Activated B cell treated with CpG ODN at 0.5 μM for 24 hours (primary cell): ENCODE data around the gene GRM8. TPM values are rescaled to one million over a fixed set of nuclear protein-coding genes. Genes with fewer than 3 reads are reported as not detected.

Experiments used
- ATAC-seq: fragments of 200-7000 bp; cut with Tn5 transposase; one replicate; pipeline ENCODE4 v1.10.0; 2021; ENCODE audit warnings: low read depth, mild to moderate bottlenecking, moderate library complexity
- CTCF ChIA-PET: fragments of 350-600 bp; sonication (Branson Sonifier 250); formaldehyde crosslinking; loops from one replicate; lab custom pipeline; 2021; ENCODE audit warnings: antibody characterized with exemption; lab: Charles Lee
- POLR2A ChIA-PET: fragments of 350-600 bp; sonication (Branson Sonifier 250); formaldehyde crosslinking; loops from one replicate; lab custom pipeline; 2021; ENCODE audit warnings: antibody characterized with exemption; lab: Charles Lee
- DNase-seq: peaks from one replicate; pipeline ENCODE4 v3.0.0; 2022
- H3K27ac Mint-ChIP-seq: one replicate; pipeline ENCODE4 v1.8.0; 2020; ENCODE audit warnings: mixed read lengths
- H3K27me3 Mint-ChIP-seq: one replicate; pipeline ENCODE4 v1.8.0; 2021; ENCODE audit warnings: mixed read lengths
- H3K36me3 Mint-ChIP-seq: one replicate; pipeline ENCODE4 v1.8.0; 2021; ENCODE audit warnings: low read depth, mixed read lengths
- H3K4me1 Mint-ChIP-seq: one replicate; pipeline ENCODE4 v1.8.0; 2021; ENCODE audit warnings: mixed read lengths
- H3K4me3 Mint-ChIP-seq: one replicate; pipeline ENCODE4 v1.8.0; 2020; ENCODE audit warnings: mild to moderate bottlenecking, mixed read lengths
- H3K9me3 Mint-ChIP-seq: one replicate; pipeline ENCODE4 v1.8.0; 2020; ENCODE audit warnings: mixed read lengths
- intact Hi-C: fragments of 100-400 bp; cut with micrococcal nuclease; formaldehyde crosslinking; loops from one replicate; pipeline ENCODE4 v1.15.1; 2024
- total RNA-seq: library from RNA; stranded (reverse); gene quantifications from 2 replicates; pipeline ENCODE4 v1.2.3, GENCODE V29; 2022
- TF ChIP-seq, protein P1 (sequence below): fragments of 200-600 bp; IDR thresholded peaks from one replicate; pipeline ENCODE4 v1.8.0; 2022; ENCODE audit warnings: antibody characterized with exemption, mild to moderate bottlenecking

GRM8 gene
- total RNA-seq, 1 donor from 2014 or later, result not detected

DNA sequence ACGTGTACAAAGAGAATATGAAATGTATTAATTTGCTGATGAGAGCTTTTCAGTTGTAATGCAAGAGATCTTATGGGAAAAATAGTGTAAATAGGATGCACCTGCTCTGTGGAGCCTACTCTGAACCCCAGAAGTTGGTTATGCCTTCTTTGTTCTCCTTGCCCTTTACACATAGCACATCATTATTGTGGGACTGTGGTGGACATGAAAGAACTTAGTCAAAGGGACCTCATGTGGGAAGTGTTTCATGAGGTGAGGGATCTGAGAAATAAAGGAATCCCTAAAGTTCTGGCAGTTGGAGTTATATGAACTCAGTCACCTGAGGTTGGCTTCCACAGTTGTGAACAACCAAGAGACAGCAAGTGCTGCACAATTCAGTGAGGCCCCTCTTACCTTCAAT, 66.1 kb downstream of the GRM8 start:
- ATAC-seq (no peak), DNase-seq (no peak)
- Mint-ChIP-seq H3K9me3 (peaks cover 2% of the 10 kb centered on the region), H3K4me3 (no peak overlapping the region), H3K36me3 (no peaks in the 10 kb centered on the region), H3K4me1 (no peaks in the 10 kb centered on the region), H3K27ac (no peak overlapping the region), H3K27me3 (no peaks in the 10 kb centered on the region)
- POLR2A ChIA-PET, result no interaction called here
- TF ChIP-seq, protein P1, sequence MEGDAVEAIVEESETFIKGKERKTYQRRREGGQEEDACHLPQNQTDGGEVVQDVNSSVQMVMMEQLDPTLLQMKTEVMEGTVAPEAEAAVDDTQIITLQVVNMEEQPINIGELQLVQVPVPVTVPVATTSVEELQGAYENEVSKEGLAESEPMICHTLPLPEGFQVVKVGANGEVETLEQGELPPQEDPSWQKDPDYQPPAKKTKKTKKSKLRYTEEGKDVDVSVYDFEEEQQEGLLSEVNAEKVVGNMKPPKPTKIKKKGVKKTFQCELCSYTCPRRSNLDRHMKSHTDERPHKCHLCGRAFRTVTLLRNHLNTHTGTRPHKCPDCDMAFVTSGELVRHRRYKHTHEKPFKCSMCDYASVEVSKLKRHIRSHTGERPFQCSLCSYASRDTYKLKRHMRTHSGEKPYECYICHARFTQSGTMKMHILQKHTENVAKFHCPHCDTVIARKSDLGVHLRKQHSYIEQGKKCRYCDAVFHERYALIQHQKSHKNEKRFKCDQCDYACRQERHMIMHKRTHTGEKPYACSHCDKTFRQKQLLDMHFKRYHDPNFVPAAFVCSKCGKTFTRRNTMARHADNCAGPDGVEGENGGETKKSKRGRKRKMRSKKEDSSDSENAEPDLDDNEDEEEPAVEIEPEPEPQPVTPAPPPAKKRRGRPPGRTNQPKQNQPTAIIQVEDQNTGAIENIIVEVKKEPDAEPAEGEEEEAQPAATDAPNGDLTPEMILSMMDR, result no peak
- CTCF ChIA-PET, result no interaction called here
- intact Hi-C loops, result no loop called here

DNA sequence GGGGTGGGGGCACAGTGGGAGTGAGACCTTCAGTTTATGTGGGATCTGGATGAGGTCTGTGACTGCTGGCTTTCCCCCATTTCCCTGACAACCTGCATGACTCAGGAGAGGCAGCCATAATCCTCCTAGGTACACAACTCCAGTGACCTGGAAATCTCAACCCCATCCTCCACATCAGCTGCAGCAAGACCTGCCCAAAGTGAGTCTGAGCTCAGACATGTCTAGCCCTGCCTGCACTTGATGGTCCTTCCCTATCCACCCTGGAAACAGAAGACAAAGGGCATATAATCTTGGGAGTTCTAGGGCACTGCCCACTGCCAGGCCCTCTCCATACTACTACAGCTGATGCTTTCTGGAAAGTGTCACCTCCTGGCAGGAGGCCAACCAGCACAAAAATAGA, 75.6 kb downstream of the GRM8 start:
- ATAC-seq, result no peak
- TF ChIP-seq, protein P1, result no peak
- intact Hi-C loops, result no loop called here
- no peaks in the 10 kb centered on the region for H3K36me3 Mint-ChIP-seq
- H3K4me3 Mint-ChIP-seq, result no peak overlapping the region
- no peaks in the 10 kb centered on the region for H3K27me3 Mint-ChIP-seq
- CTCF ChIA-PET, result no interaction called here
- no peaks in the 10 kb centered on the region for H3K4me1 Mint-ChIP-seq
- no peak for DNase-seq
- POLR2A ChIA-PET, result no interaction called here
- H3K9me3 Mint-ChIP-seq, result peaks cover 15% of the 10 kb centered on the region
- no peak overlapping the region for H3K27ac Mint-ChIP-seq

DNA sequence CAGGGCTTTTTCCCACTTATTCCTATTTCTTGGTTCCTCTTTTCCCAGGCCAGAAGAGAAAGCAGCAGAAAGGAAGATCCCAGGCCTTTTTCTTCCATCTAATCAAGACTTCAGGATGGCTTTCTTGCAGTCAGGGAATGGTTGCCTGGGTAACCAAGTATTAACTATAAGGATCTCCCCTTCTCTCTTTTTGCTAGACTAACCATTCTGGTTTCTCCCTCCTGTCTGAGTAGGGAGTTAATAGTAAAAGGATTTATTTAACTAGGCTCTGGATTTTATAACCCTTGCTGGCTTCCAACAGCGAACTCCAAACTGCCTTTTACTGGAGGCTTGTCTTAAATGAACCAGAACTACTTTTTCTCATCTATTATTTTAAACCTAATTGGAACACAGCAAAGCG, 90.4 kb downstream of the GRM8 start:
- H3K4me3 Mint-ChIP-seq, result no peak overlapping the region
- H3K27ac Mint-ChIP-seq, result no peak overlapping the region
- ATAC-seq (no peak), DNase-seq (no peak)
- peaks cover 16% of the 10 kb centered on the region for H3K27me3 Mint-ChIP-seq
- intact Hi-C loops, result no loop called here
- CTCF ChIA-PET, result no interaction called here
- TF ChIP-seq, protein P1, result no peak
- no peaks in the 10 kb centered on the region for H3K9me3 Mint-ChIP-seq
- no peaks in the 10 kb centered on the region for H3K36me3 Mint-ChIP-seq
- no peaks in the 10 kb centered on the region for H3K4me1 Mint-ChIP-seq
- POLR2A ChIA-PET, result no interaction called here

DNA sequence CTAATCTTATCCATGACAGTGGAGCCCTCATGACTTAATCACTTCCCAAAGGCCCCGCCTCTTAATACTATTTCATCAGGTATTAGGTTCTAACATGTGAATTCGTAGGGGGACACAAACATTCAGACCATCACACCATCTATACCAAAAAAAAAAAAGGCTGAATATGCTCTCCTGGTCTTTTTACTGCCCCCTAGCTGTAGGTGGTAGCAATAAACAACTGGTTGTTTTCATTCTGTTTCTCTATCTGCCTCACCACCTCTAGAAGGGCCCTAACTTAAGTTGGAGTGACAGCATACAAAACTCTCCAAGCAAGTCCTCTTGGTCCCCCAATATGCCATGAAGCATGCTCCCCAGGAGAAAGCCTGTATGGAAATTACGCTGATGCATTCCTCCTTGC, 94.1 kb downstream of the GRM8 start:
- CTCF ChIA-PET, result no interaction called here
- Mint-ChIP-seq H3K9me3 (peaks cover 3% of the 10 kb centered on the region), H3K4me1 (no peaks in the 10 kb centered on the region), H3K27ac (no peak overlapping the region), H3K27me3 (peaks cover 7% of the 10 kb centered on the region), H3K36me3 (no peaks in the 10 kb centered on the region), H3K4me3 (no peak overlapping the region)
- DNase-seq, result no peak
- ATAC-seq, result no peak
- POLR2A ChIA-PET, result no interaction called here
- intact Hi-C loops, result no loop called here
- TF ChIP-seq, protein P1, result no peak

DNA sequence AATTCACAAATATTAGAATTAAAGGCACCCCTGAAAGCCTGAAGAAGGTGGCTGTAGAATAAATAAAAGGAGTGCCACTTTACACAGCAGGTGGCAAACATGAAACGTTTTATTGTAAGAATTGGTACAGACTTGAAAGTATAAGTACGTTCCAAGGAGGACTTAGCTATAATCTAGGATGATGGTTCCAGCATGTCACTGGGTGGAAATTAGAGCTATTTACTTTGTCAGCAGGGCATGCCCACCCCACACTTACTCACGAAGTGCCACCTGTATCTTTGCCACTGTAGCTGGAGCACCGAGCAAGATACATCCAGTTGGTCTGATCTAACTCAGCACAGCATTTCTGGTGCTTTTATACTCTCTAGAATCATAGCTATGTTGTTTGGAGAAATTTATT, 97.8 kb downstream of the GRM8 start:
- ATAC-seq (no peak), DNase-seq (no peak)
- TF ChIP-seq, protein P1, result no peak
- ChIA-PET CTCF (no interaction called here), POLR2A (no interaction called here)
- Mint-ChIP-seq H3K9me3 (peaks cover 3% of the 10 kb centered on the region), H3K4me3 (no peak overlapping the region), H3K4me1 (no peaks in the 10 kb centered on the region), H3K27me3 (peaks cover 3% of the 10 kb centered on the region), H3K36me3 (no peaks in the 10 kb centered on the region), H3K27ac (no peak overlapping the region)
- intact Hi-C loops, result no loop called here
